ENCODE measurements around the gene MARCHF5. TPM values are rescaled to one million over a fixed set of nuclear protein-coding genes. Genes with fewer than 3 reads are reported as not detected.

MARCHF5 gene
- total RNA-seq, 1 experiment from 2014 or later = 59.1 TPM

- no peak for TF ChIP-seq ZNF274 (IDR thresholded peaks at IDR 0.05; ENCODE audit: low read depth, low read length)
- no peak for TF ChIP-seq CEBPB (IDR thresholded peaks at IDR 0.05; ENCODE audit: low read depth)
- TF ChIP-seq FOSL1 (IDR thresholded peaks at IDR 0.05; ENCODE audit: low read depth) = no peak
- no peak for TF ChIP-seq SIN3A (IDR thresholded peaks at IDR 0.05; ENCODE audit: low read depth)
- no peak for TF ChIP-seq SRF (IDR thresholded peaks at IDR 0.05; ENCODE audit: low read depth)
- TF ChIP-seq POLR2A (IDR thresholded peaks at IDR 0.05; ENCODE audit: borderline replicate concordance, extremely low read depth, insufficient read depth, insufficient read length) = no peak
- TF ChIP-seq CTCF (IDR thresholded peaks at IDR 0.05 in 2 of 3, conservative IDR thresholded peaks at IDR 0.05 in 1 of 3; ENCODE audit: borderline replicate concordance in 1 of 3, insufficient read depth in 1 of 3, low read depth in 2 of 3, low read length in 2 of 3) = no peak
- TF ChIP-seq RAD21 (IDR thresholded peaks at IDR 0.05; ENCODE audit: low read depth) = no peak
- no peak for TF ChIP-seq ZFX (IDR thresholded peaks at IDR 0.05)
- no peak for TF ChIP-seq REST (IDR thresholded peaks at IDR 0.05; ENCODE audit: low read depth)
- no peak for TF ChIP-seq EGR1 (IDR thresholded peaks at IDR 0.05; ENCODE audit: low read depth)
- TF ChIP-seq YY1 (IDR thresholded peaks at IDR 0.05; ENCODE audit: extremely low read depth, insufficient replicate concordance, low read depth, low read length) = no peak
- TF ChIP-seq CBX3 (IDR thresholded peaks at IDR 0.05; ENCODE audit: low read depth) = no peak
- H3K9me3 ChIP-seq (ENCODE audit: control insufficient read depth in 1 of 2, insufficient read depth in 1 of 2, low read depth in 1 of 2, low read length in 2 of 2) = no peaks in the 10 kb centered on the region
- H3K9me2 ChIP-seq (ENCODE audit: insufficient read depth) = no peaks in the 10 kb centered on the region
- BruUV-seq (replicated peaks) = no TSS peak
- no peak overlapping the region for H3K9ac ChIP-seq (ENCODE audit: low read length)
- ChIA-PET CTCF (interaction anchor here (0.6 kb wide), 1 partner anchor 9 kb away, joined by 3 read pairs; no protein-coding TSS in a partner anchor), RAD21 (ENCODE audit: low non-redundant PET in 1 of 2, low total read pairs in 2 of 2, uncharacterized antibody in 2 of 2, unreplicated experiment in 2 of 2) (no interaction called here), POLR2A (no interaction called here)
- H3K4me2 ChIP-seq (ENCODE audit: low read length) = peak overlapping the region; percentile 63
- no peak overlapping the region for H3K4me3 ChIP-seq (replicated peaks in 1 of 2; ENCODE audit: low read depth in 1 of 2, low read length in 2 of 2)
- no peaks in the 10 kb centered on the region for H3K36me3 ChIP-seq (ENCODE audit: control insufficient read depth in 1 of 2, insufficient read depth in 2 of 2, low read length in 2 of 2)
- no peak overlapping the region for H3K27ac ChIP-seq (ENCODE audit: low read depth, low read length)
- H3K79me2 ChIP-seq (ENCODE audit: insufficient read depth, low read length) = no peaks in the 10 kb centered on the region
- peaks cover 12 to 40% of the 10 kb centered on the region in 2 experiments; a peak in 3 of 4 replicates for H3K4me1 ChIP-seq (ENCODE audit: control insufficient read depth in 1 of 2, insufficient read depth in 2 of 2, low read length in 2 of 2)
- ATAC-seq = no peak
- no peak overlapping the region for H2AFZ ChIP-seq (ENCODE audit: low read depth, low read length, poor library complexity, severe bottlenecking)
- intact Hi-C loops (cut with micrococcal nuclease) = no loop called here
- H4K20me1 ChIP-seq (ENCODE audit: insufficient read depth) = no peaks in the 10 kb centered on the region
- no peaks in the 10 kb centered on the region for H3K27me3 ChIP-seq (ENCODE audit: insufficient read depth, low read length)
- no peak for DNase-seq (ENCODE audit: low read depth, low spot score)
Measured at GRCh38 chr10:92241501-92241900, 49.5 kb upstream of the MARCHF5 start.
